22Rv1 (cell line): ENCODE results near the gene VWF.
"Not testable (repeated sequence)": the region's sequence is repeated elsewhere in the genome, so short reads cannot be mapped to it uniquely, and the experiment has no call there.

ENCODE experiments used
- H3K27ac ChIP-seq: fragments of 450-650 bp; 2 replicates; pipeline ENCODE4 v1.5.1; 2017
- ZFX ChIP-seq: fragments of 450-650 bp; IDR thresholded peaks from 2 replicates; pipeline ENCODE4 v1.6.1; 2017; ENCODE audit warnings: antibody characterized with exemption, borderline replicate concordance
- TF ChIP-seq, protein P1 (sequence below): fragments of 450-650 bp; IDR thresholded peaks from 2 replicates; pipeline ENCODE4 v1.5.1; 2017; ENCODE audit warnings: mild to moderate bottlenecking

Gene VWF

DNA sequence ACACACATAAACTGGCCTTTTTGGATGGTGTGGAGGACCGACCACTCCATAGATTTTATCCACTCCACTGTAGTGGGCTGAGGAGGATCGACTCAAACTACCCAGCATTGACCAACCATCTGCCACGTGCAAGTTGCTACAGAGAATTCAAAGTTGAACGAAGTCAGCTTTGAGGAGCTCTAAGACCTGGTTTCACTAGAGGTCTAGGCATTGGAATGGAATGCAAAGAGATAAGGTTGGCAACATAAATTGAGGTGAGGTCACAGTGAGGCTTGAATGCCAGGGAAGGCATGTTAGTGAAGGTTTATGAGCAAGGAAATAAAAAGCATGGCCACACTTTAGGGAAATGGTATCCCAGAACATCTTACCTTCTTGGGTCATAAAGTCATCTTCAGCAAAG, 14.5 kb downstream of the VWF start:
- no peak overlapping the region for H3K27ac ChIP-seq
- TF ChIP-seq ZFX = no peak
- TF ChIP-seq, protein P1, sequence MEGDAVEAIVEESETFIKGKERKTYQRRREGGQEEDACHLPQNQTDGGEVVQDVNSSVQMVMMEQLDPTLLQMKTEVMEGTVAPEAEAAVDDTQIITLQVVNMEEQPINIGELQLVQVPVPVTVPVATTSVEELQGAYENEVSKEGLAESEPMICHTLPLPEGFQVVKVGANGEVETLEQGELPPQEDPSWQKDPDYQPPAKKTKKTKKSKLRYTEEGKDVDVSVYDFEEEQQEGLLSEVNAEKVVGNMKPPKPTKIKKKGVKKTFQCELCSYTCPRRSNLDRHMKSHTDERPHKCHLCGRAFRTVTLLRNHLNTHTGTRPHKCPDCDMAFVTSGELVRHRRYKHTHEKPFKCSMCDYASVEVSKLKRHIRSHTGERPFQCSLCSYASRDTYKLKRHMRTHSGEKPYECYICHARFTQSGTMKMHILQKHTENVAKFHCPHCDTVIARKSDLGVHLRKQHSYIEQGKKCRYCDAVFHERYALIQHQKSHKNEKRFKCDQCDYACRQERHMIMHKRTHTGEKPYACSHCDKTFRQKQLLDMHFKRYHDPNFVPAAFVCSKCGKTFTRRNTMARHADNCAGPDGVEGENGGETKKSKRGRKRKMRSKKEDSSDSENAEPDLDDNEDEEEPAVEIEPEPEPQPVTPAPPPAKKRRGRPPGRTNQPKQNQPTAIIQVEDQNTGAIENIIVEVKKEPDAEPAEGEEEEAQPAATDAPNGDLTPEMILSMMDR = no peak

DNA sequence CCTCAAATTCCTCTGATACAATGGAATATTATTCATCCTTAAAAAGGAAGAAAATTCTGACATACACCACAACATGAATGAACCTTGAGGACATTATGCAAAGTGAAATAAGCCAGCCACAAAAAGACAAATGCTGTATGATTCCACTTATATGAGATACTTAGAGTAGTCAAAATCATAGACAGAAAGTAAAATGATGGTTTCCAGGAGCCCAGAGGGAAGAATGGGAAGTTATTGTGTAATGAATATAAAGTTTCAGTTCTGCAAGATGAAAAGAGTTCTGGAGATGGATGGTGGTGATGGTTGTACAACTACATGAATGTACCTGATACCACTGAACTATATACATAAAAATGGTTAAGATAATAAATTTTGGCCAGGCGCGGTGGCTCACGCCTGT, 18.3 kb downstream of the VWF start:
- H3K27ac ChIP-seq = no peak overlapping the region
- TF ChIP-seq ZFX = no peak
- TF ChIP-seq, protein P1 = no peak

GRCh38 chr12:6104842-6105241, 19.6 kb downstream of the VWF start:
- TF ChIP-seq, protein P1 = no peak
- H3K27ac ChIP-seq = no peak overlapping the region

- H3K27ac ChIP-seq = no peak overlapping the region
Measured at GRCh38 chr12:6104027-6104426, 20.4 kb downstream of the VWF start.

GRCh38 chr12:6102021-6102420, 22.4 kb downstream of the VWF start:
- H3K27ac ChIP-seq = not testable (repeated sequence)

More at GRCh38 chr12:6104027-6104426, 20.4 kb downstream of the VWF start:
- no peak for TF ChIP-seq ZFX
- TF ChIP-seq, protein P1 = no peak

- TF ChIP-seq, protein P1 = no peak
- TF ChIP-seq ZFX = no peak
- no peak overlapping the region for H3K27ac ChIP-seq
Measured at GRCh38 chr12:6099316-6099715, 25.2 kb downstream of the VWF start.

- H3K27ac ChIP-seq = no peak overlapping the region
- no peak for TF ChIP-seq ZFX
- TF ChIP-seq, protein P1 = no peak
Measured at GRCh38 chr12:6097411-6097810, 27.1 kb downstream of the VWF start.

DNA sequence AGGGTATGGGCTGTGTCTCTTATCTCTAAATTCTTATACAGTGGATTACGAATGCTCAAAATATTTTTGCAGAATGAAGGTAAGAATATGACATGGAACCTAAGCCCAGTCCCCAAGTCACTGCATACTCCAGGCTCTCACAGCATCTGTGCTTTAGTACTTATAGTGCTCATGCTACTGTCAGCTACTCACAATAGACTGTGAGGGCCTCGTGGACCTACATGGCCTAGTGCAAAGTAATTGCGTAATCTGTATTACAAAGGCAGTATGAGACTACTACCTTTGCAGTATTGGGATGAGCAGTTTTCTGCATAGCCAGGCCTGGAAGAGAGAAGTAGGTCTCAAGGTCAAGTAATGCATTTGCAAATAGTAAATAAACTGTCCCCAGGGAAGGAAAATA, 27.9 kb downstream of the VWF start:
- no peak for TF ChIP-seq ZFX
- TF ChIP-seq, protein P1 = no peak
- H3K27ac ChIP-seq = no peak overlapping the region
